Breast epithelium (tissue), 3 donors: Measurements from ENCODE around the gene TMEM229A.

Experiments used
- POLR2A ChIP-seq: fragments of 450-650 bp; IDR thresholded peaks from one replicate; pipeline ENCODE4 v1.6.1; 2016; ENCODE audit warnings: antibody characterized with exemption, mild to moderate bottlenecking, moderate library complexity
- POLR2AphosphoS5 ChIP-seq, 3 donors: sonication (generic); formaldehyde crosslinking; IDR thresholded peaks; one replicate each; pipeline ENCODE4 v1.6.1; 2017; ENCODE audit warnings: antibody characterized with exemption in 3 of 3
- TF ChIP-seq, protein P1 (sequence below), 3 donors: fragments of 450-650 bp; IDR thresholded peaks; one replicate each; pipeline ENCODE4 v1.5.1; 2016 to 2017; ENCODE audit warnings: antibody characterized with exemption in 3 of 3, mild to moderate bottlenecking in 3 of 3, moderate library complexity in 3 of 3

DNA sequence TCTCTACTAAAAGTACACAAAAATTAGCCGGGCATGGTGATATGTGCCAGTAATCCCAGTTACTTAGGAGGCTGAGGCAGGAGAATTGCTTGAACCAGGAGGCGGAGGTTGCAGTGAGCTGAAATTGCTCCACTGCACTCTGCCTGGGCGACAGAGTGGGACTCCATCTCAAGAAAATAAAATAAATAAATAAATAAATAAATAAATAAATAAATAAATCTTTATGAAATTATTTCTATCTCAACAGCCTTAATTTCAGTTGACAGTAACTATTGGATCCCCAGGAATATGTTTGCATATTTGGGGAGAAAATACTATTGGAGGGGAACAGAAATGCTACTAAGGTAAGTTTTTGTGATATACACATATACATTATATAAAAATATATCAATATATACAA, 20.0 kb downstream of the TMEM229A start:
- TF ChIP-seq POLR2A: no peak
- TF ChIP-seq, protein P1, sequence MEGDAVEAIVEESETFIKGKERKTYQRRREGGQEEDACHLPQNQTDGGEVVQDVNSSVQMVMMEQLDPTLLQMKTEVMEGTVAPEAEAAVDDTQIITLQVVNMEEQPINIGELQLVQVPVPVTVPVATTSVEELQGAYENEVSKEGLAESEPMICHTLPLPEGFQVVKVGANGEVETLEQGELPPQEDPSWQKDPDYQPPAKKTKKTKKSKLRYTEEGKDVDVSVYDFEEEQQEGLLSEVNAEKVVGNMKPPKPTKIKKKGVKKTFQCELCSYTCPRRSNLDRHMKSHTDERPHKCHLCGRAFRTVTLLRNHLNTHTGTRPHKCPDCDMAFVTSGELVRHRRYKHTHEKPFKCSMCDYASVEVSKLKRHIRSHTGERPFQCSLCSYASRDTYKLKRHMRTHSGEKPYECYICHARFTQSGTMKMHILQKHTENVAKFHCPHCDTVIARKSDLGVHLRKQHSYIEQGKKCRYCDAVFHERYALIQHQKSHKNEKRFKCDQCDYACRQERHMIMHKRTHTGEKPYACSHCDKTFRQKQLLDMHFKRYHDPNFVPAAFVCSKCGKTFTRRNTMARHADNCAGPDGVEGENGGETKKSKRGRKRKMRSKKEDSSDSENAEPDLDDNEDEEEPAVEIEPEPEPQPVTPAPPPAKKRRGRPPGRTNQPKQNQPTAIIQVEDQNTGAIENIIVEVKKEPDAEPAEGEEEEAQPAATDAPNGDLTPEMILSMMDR (IDR thresholded peaks at IDR 0.05): no peak
- TF ChIP-seq POLR2AphosphoS5 (IDR thresholded peaks at IDR 0.05): no peak
